HPDE6-E6E7 (cell line): ENCODE results near the gene ZNF564.
A peak's percentile ranks its signal among the peaks of the same experiment; 100 is the strongest.
"Not testable (repeated sequence)": the region's sequence is repeated elsewhere in the genome, so short reads cannot be mapped to it uniquely, and the experiment has no call there.

Source experiments
- DNase-seq: peaks from one replicate; pipeline ENCODE4 v3.0.0; 2011; ENCODE audit warnings: missing footprints; ENCODE audit errors: extremely low spot score

Gene ZNF564

GRCh38 chr19:12497032-12497431 lies 54.2 kb downstream of the ZNF564 start:
- DNase-seq, result no peak

GRCh38 chr19:12496480-12496879 lies 54.8 kb downstream of the ZNF564 start:
- DNase-seq, result no peak

- peak; percentile 68 for DNase-seq
These were observed 56.1 kb downstream of the ZNF564 start for GRCh38 chr19:12495002-12495802.

- no peak for DNase-seq
These were observed 56.9 kb downstream of the ZNF564 start for GRCh38 chr19:12494260-12494860.

DNA sequence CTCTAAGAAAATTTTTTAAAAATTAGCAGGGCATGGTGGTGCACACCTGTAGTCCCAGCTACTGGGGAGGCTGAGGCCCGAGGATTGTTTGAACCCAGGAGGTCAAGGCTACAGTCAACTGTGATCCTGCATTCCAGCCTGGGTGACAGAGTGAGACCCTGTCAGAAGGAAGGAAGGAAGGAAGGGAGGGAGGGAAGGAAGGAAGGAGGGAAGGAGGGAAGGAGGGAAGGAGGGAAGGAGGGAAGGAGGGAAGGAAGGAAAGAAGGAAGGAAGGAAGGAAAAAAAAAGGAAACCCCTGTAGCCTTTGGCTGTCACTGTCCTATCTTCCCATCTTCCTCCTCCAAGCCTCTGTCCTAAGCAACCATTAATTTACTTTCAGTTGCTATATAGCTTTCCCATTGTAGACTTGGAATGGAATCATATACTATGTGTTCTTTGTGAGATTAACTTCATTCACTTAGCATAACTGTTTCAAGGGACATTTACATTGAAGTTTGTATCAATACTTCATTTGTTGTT lies 65.0 kb downstream of the ZNF564 start:
- DNase-seq, result not testable (repeated sequence)

GRCh38 chr19:12485571-12485970 lies 65.7 kb downstream of the ZNF564 start:
- no peak for DNase-seq

- no peak for DNase-seq
These were observed 66.2 kb downstream of the ZNF564 start for GRCh38 chr19:12485052-12485416.

DNA sequence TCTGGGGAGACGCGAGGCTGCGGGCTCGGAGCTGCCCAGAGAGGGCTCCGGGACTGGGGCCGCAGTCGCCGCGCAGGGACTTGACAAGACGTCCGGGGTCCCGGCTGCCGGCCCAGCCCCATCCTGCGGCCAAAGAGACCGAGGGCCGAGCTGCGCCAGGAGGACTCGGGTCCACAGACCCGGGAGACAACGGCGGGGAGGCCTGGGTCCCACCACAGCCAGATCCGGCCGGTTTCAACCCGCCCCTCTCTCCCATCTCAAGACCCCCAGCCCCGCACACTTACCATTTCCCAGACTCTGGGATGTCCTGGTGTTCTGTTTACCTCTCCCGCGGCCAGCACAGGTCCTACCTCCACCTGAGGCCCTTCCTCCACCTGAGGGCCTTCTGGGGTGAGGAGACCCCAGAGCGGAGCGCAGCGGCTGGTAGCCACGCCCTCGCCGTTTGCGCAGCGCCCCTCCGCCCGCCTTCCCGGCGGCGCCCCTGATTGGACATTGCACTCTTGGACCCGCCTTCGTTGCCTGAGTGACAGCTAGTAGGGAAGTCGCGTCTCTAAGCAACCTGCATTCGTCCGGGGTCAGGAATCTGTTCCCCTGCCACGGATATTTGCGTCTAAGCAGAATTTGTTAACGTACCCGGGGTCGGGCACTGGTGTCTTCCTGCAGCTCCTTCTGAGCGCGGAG lies 66.8 kb downstream of the ZNF564 start, which contains the start of gene ZNF709:
Gene ZNF709, minus strand, starts transcription at position 446 of the 681 bp plus-strand sequence. Its CDS starts 159 bp downstream, at position 287.
- peak; percentile 64 for DNase-seq

GRCh38 chr19:12484011-12484370 lies 67.3 kb downstream of the ZNF564 start:
- DNase-seq, result no peak

- DNase-seq, result no peak
These were observed 68.8 kb downstream of the ZNF564 start for GRCh38 chr19:12482509-12482886.

- no peak for DNase-seq
These were observed 69.3 kb downstream of the ZNF564 start for GRCh38 chr19:12481781-12482508.

DNA sequence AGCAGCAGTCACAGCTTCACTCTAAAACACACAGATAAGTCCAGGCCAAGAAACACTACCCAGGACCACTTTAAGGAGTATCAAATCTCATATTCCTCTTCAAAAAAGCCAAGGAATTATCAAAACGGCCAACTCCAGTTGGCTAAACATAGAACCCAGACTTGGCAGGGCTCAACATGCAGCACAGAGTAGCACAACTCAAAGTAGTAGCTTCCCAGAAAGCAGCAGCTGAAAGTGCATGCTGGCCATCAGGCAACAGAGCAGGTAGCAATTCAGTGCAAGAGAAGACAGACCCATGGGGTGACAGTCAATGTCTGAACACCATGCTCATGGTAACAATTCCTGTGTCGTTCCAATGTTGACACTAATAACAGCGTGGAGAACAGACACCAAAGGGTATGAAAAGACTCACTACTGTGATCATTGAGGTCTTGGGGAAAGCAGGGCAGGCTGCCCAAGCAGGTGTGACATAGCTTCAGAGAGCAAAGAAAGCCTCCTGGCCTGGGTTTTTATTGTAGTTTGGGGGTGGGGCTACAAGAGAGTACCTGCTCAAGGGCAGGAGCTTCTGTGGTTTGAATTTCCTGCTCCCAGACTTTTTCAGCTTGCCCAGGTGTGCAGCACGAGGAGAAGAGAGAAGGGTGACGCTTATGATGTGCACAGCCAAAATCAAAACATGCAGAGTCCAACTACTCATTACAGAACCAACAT lies 72.9 kb downstream of the ZNF564 start:
- DNase-seq, result no peak
